Measurements from ENCODE around the gene CCDC12. TPM values are rescaled to one million over a fixed set of nuclear protein-coding genes. Genes with fewer than 3 reads are reported as not detected.

CCDC12 gene
- total RNA-seq, 1 donor from 2014 or later: 50.5 TPM

- peaks cover 8% of the 10 kb centered on the region for H3K36me3 Mint-ChIP-seq
- no peaks in the 10 kb centered on the region for H3K27me3 Mint-ChIP-seq (ENCODE audit: low read depth)
- no peak overlapping the region for H3K4me3 Mint-ChIP-seq
- peak overlapping the region; percentile 14 for H3K27ac Mint-ChIP-seq
- TF ChIP-seq CTCF (IDR thresholded peaks at IDR 0.05; ENCODE audit: unreplicated experiment): no peak
- no peak for DNase-seq (ENCODE audit: low spot score in 2 of 2, unreplicated experiment in 2 of 2)
- peaks cover 7% of the 10 kb centered on the region for H3K9me3 Mint-ChIP-seq
- peaks cover 51% of the 10 kb centered on the region for H3K4me1 Mint-ChIP-seq
Measured at GRCh38 chr3:46958467-46959160, 17.9 kb downstream of the CCDC12 start.

- no peaks in the 10 kb centered on the region for H3K27me3 Mint-ChIP-seq (ENCODE audit: low read depth)
- no peak overlapping the region for H3K4me3 Mint-ChIP-seq
- no peak for TF ChIP-seq CTCF (IDR thresholded peaks at IDR 0.05; ENCODE audit: unreplicated experiment)
- DNase-seq (ENCODE audit: low spot score in 2 of 2, unreplicated experiment in 2 of 2): no peak
- no peaks in the 10 kb centered on the region for H3K36me3 Mint-ChIP-seq
- peaks cover 48% of the 10 kb centered on the region for H3K4me1 Mint-ChIP-seq
- no peaks in the 10 kb centered on the region for H3K9me3 Mint-ChIP-seq
- no peak overlapping the region for H3K27ac Mint-ChIP-seq
Measured at GRCh38 chr3:46957092-46957820, 19.3 kb downstream of the CCDC12 start.

GRCh38 chr3:46955801-46956259 is 20.7 kb downstream of the CCDC12 start:
- no peak overlapping the region for H3K4me3 Mint-ChIP-seq
- no peak for TF ChIP-seq CTCF (IDR thresholded peaks at IDR 0.05; ENCODE audit: unreplicated experiment)
- H3K27me3 Mint-ChIP-seq (ENCODE audit: low read depth): no peaks in the 10 kb centered on the region
- H3K4me1 Mint-ChIP-seq: peaks cover 39% of the 10 kb centered on the region
- no peaks in the 10 kb centered on the region for H3K9me3 Mint-ChIP-seq
- H3K27ac Mint-ChIP-seq: peak overlapping the region; percentile 13
- H3K36me3 Mint-ChIP-seq: no peaks in the 10 kb centered on the region
- DNase-seq (ENCODE audit: low spot score in 2 of 2, unreplicated experiment in 2 of 2): no peak

DNA sequence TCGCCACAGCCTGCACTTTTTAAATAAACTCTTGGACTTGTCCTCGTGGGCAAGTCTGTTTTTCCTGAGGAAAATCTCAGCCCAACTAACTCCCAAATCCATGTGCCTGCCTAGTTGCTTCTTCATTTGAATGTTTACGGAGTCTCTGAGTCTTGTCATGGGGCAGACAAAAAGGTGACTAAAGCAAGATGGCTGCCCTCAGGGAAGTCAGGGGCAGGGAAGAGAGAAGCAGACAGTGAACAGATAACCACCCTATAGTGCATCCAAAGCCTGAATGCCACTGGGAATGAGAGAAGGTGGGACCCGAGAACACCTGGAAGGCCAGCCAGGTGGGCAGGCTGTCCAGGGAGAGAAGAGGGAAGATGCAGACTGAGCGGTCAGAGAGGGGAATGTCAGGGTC is 21.4 kb downstream of the CCDC12 start:
- H3K36me3 Mint-ChIP-seq: no peaks in the 10 kb centered on the region
- H3K27me3 Mint-ChIP-seq (ENCODE audit: low read depth): no peaks in the 10 kb centered on the region
- DNase-seq (ENCODE audit: low spot score in 2 of 2, unreplicated experiment in 2 of 2): no peak
- H3K9me3 Mint-ChIP-seq: no peaks in the 10 kb centered on the region
- no peak overlapping the region for H3K27ac Mint-ChIP-seq
- peaks cover 32% of the 10 kb centered on the region for H3K4me1 Mint-ChIP-seq
- TF ChIP-seq CTCF (IDR thresholded peaks at IDR 0.05; ENCODE audit: unreplicated experiment): no peak
- H3K4me3 Mint-ChIP-seq: no peak overlapping the region

DNA sequence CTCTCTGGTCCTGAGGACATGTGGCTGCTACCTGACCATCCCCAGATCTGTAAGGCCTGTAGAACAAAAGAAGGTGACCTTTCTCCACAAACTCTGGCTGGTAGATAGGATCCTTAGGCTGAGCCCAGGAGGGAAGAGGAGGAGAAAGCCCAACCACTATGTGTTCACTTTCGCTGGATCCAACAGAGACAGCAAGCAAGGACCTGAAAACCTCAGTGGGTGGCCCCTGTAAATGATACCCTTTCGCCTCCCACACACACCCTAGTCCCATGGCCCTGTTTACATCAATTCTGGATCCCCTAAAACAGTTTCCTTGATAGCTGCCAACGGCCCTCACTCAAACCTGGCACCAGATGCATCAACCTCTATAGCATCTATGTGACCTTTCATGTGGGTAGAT is 22.4 kb downstream of the CCDC12 start:
- peaks cover 29% of the 10 kb centered on the region for H3K4me1 Mint-ChIP-seq
- no peaks in the 10 kb centered on the region for H3K9me3 Mint-ChIP-seq
- no peak for TF ChIP-seq CTCF (IDR thresholded peaks at IDR 0.05; ENCODE audit: unreplicated experiment)
- H3K36me3 Mint-ChIP-seq: no peaks in the 10 kb centered on the region
- H3K27ac Mint-ChIP-seq: no peak overlapping the region
- DNase-seq (ENCODE audit: low spot score in 2 of 2, unreplicated experiment in 2 of 2): no peak
- no peak overlapping the region for H3K4me3 Mint-ChIP-seq
- no peaks in the 10 kb centered on the region for H3K27me3 Mint-ChIP-seq (ENCODE audit: low read depth)
